Testis (tissue), 3 donors: ENCODE results near the gene RAB42. TPM values are rescaled to one million over a fixed set of nuclear protein-coding genes. Genes with fewer than 3 reads are reported as not detected.
"Not testable (repeated sequence)": the region's sequence is repeated elsewhere in the genome, so short reads cannot be mapped to it uniquely, and the experiment has no call there.

ENCODE experiments used
- DNase-seq: peaks from one replicate; pipeline ENCODE4 v3.0.0-alpha.2; 2019
- H3K27ac ChIP-seq, 2 donors: fragments of 200-600 bp; sonication (generic); one replicate each; pipeline ENCODE4 v1.5.1; 2019
- H3K27me3 ChIP-seq: fragments of 200-600 bp; sonication (generic); one replicate; pipeline ENCODE4 v1.5.1; 2019
- H3K36me3 ChIP-seq: fragments of 200-600 bp; sonication (generic); one replicate; pipeline ENCODE4 v1.5.1; 2017; ENCODE audit warnings: low read depth; ENCODE audit errors: missing control alignments
- H3K4me1 ChIP-seq: fragments of 200-600 bp; sonication (generic); one replicate; pipeline ENCODE4 v1.5.1; 2019
- H3K4me3 ChIP-seq, 2 donors: fragments of 200-600 bp; sonication (generic); one replicate each; pipeline ENCODE4 v1.5.1; 2017 to 2019
- H3K9me3 ChIP-seq: fragments of 200-600 bp; sonication (generic); one replicate; pipeline ENCODE4 v1.5.1; 2017
- CTCF ChIP-seq, 3 experiments: fragments of 450-650 bp in 2 of 3; fragments of 200-600 bp in 1 of 3; sonication (generic) in 1 of 3; IDR thresholded peaks; one replicate each; pipeline ENCODE4 v1.5.1; 2016 to 2019; ENCODE audit warnings: antibody characterized with exemption in 3 of 3, mild to moderate bottlenecking in 2 of 3, moderate library complexity in 1 of 3
- POLR2A ChIP-seq: fragments of 450-650 bp; IDR thresholded peaks from one replicate; pipeline ENCODE4 v1.6.1; 2017; ENCODE audit warnings: antibody characterized with exemption, mild to moderate bottlenecking, moderate library complexity
- WGBS, 2 donors: methylation state at CpG; one replicate each; pipeline ENCODE4 v1.1.5; 2018; 5-methylcytosine and 5-hydroxymethylcytosine counted together
- intact Hi-C: fragments of 100-400 bp; cut with DNase I; formaldehyde crosslinking; loops from one replicate; pipeline ENCODE4 v1.15.1; 2023; ENCODE audit warnings: low total_unique reads
- polyA plus RNA-seq: library from polyadenylated mRNA; stranded (reverse); fragments of 350-450 nt; fragmentation: Illumina TruSeq; extraction: RNeasy Lipid Tissue Mini Kit (QIAGEN cat#74804); gene quantifications from one replicate; pipeline ENCODE4 v1.2.3, GENCODE V29; 2014; ENCODE audit warnings: low read depth, low replicate concordance; ENCODE audit not compliant: insufficient read depth
- total RNA-seq, 2 donors: library from RNA; depleted of rRNA; stranded (reverse); fragments of >200 nt; gene quantifications; one replicate each; pipeline ENCODE4 v1.2.3, GENCODE V29; 2016

RAB42 gene
- total and polyA plus RNA-seq, 3 donors from 2014 or later, result 1.8 to 5.4 (median 4.6) TPM

DNA sequence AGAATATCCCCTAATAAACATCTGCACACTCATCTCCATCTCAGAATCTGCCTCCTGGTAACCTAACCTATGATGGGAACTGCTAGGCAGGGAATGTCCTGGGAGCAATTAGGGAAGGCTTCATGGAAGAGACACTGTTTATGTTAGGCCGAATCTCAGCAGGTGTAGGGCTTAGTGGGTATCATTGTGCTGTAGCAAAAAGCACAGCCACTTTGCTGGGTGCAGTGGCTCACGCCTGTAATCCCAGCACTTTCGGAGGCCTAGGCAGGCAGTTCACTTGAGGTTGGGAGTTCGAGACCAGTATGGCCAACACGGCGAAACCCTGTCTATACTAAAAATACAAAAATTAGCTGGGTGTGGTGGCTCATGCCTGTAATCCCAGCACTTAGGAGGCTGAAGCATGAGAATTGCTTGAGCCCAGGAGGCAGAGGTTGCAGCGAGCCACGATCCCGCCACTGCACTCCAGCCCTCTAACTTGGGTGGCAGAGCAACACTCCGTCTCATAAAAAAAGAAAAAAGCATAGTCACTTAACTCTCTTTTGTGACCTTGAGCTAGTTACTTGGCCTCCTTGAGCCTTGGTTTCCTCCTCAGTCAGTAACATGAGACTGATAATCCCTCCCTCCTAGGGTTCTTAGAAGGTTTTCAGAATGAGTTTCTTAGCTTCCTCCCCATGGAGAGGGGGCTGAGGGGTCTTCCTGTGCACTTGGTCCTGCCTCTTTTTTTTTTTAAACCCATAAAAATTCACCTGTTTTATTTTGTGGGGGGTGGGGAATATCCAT, 3.5 kb downstream of the RAB42 start:
- Histone ChIP-seq H3K27me3 (no peaks in the 10 kb centered on the region), H3K4me1 (peaks cover 3% of the 10 kb centered on the region), H3K4me3 (no peak overlapping the region), H3K36me3 (no peaks in the 10 kb centered on the region), H3K9me3 (no peaks in the 10 kb centered on the region), H3K27ac (no peak overlapping the region)
- TF ChIP-seq POLR2A (no peak), CTCF (IDR thresholded peaks at IDR 0.05) (no peak)
- WGBS, 2 donors, result 93 to 96% methylated on average over 10 of the region's 10 CpGs
- intact Hi-C loops, result no loop called here
- DNase-seq, result no peak

DNA sequence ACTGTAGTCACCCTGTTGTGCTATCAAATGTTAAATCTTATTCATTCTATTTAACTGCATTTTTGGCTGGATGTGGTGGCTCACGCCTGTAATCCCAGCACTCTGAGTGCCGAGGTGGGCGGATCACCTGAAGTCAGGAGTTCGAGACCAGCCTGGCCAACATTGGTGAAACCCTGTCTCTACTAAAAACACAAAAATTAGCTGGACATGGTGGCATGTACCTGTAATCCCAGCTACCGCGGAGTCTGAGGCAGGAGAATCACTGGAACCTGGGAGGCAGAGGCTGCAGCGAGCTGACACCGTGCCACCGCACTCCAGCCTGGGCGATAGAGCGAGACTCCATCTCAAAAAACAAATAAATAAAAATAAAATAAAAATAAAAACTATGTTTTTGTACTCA, 4.2 kb downstream of the RAB42 start:
- DNase-seq, H3K4me3 ChIP-seq, intact Hi-C loops, H3K27ac ChIP-seq, H3K36me3 ChIP-seq, H3K27me3 ChIP-seq, H3K4me1 ChIP-seq, H3K9me3 ChIP-seq: not testable (repeated sequence)
- WGBS, 2 donors, result 95 to 99% methylated on average over 11 of the region's 11 CpGs

DNA sequence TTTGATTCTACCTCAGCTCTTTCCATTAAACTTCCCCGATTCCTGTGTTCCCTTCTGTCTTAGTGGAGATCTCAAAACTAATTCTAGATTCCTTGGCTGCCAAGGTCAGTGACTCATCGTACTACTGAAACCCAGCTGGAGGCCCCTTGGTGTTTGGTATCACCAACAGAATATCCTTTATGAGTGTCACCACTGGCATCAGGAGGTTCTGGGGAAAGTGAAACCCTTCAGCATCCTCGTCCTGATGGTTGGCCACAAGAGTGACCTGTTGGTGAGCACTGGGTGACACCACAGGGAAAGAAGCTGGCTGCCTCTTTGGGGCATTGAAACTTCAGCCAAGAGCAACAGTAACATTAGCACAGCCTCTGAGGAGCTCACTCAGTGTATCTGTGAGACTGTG, 9.6 kb downstream of the RAB42 start:
- Histone ChIP-seq H3K27me3 (no peaks in the 10 kb centered on the region), H3K9me3 (no peaks in the 10 kb centered on the region), H3K36me3 (no peaks in the 10 kb centered on the region), H3K4me3 (no peak overlapping the region), H3K4me1 (no peaks in the 10 kb centered on the region), H3K27ac (no peak overlapping the region)
- TF ChIP-seq CTCF (IDR thresholded peaks at IDR 0.05) (no peak), POLR2A (no peak)
- WGBS, 2 donors, result 47 to 51% methylated on average over 3 of the region's 3 CpGs
- DNase-seq, result no peak
- intact Hi-C loops, result loop anchor here (5.0 kb wide), 1 partner anchor 84 kb away; no protein-coding TSS in a partner anchor

DNA sequence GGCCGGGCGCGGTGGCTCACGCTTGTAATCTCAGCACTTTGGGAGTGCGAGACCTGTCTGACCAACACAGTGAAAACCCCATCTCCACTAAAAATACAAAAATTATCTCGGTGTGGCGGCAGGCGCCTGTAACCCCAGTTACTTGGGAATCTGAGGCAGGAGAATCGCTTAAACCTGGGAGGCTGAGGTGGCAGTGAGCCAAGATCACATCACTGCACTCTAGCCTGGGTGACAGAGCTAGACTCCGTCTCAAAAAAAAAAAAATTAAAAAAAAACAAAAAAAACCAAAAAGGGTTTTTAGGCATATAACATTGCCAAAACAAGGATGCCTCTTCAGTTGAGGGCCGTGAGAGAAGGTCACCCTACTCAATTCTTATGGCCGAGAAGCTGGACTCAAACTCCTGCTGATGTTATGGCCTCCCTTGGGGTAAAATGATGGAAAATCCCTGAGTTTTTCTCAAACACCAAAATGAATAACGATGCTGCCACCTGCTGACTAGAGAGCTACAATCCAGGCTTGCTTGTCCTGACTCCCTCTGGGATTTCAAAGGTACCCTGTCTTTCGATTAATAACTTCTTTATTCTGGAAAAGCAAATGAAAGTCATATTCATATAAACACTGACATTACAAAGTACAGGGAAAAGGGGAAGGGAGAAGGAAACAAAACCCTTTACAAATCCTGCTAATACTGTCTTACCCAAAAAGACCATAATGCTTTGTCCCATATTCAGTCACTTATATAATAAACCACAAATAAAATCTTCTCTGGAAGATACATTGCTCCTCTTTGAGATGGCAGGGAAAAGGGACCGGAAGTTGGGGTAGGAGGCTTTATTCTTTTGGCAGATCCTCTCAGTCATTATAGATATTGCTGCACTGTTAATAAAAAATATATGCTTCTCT, 10.7 kb downstream of the RAB42 start:
- WGBS, 2 donors, result 67 to 70% methylated on average over 11 to 15 of the region's 15 CpGs
- no peaks in the 10 kb centered on the region for H3K4me1 ChIP-seq
- H3K27me3 ChIP-seq, result no peaks in the 10 kb centered on the region
- H3K4me3 ChIP-seq, result no peak overlapping the region
- no peaks in the 10 kb centered on the region for H3K36me3 ChIP-seq
- H3K27ac ChIP-seq, result no peak overlapping the region
- no peaks in the 10 kb centered on the region for H3K9me3 ChIP-seq
- peak; percentile 82 for DNase-seq
- TF ChIP-seq POLR2A, result no peak
- peak; percentile 41 to 59 (median 52) for TF ChIP-seq CTCF (IDR thresholded peaks at IDR 0.05)
- intact Hi-C loops, result loop anchor here (5.0 kb wide), 1 partner anchor 85 kb away; no protein-coding TSS in a partner anchor

DNA sequence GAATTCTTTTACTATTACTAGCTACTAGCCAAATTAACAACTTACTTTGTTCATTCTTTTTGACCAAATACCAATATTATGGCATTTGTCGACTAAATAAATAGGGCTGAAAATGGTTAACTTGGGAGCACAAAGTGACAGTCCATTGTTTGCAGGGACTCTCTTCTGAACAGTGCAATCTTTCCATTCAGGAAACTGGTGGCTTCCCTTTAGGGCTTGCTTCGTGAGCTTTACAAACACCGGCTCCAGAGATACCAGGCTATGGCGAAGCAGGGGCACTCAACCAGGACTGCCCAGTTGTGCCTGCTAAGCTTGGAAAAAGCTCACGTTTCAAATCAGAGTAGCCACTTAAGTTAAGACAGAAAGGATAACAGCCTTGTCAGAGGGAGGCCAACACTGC, 12.3 kb downstream of the RAB42 start:
- TF ChIP-seq CTCF (IDR thresholded peaks at IDR 0.05), result no peak
- TF ChIP-seq POLR2A, result no peak
- 88 to 92% methylated on average over 5 of the region's 5 CpGs for WGBS, 2 donors
- Histone ChIP-seq H3K4me1 (no peaks in the 10 kb centered on the region), H3K36me3 (no peaks in the 10 kb centered on the region), H3K27me3 (no peaks in the 10 kb centered on the region), H3K27ac (no peak overlapping the region), H3K4me3 (no peak overlapping the region), H3K9me3 (no peaks in the 10 kb centered on the region)
- intact Hi-C loops, result loop anchor here (5.0 kb wide), 1 partner anchor 87 kb away; no protein-coding TSS in a partner anchor
- no peak for DNase-seq
